HCT116 (cell line): ENCODE measurements around the gene MAGEB2. TPM values are rescaled to one million over a fixed set of nuclear protein-coding genes. Genes with fewer than 3 reads are reported as not detected.

Experiments
- ATAC-seq: fragments of 200-7000 bp; cut with Tn5 transposase; 2 replicates; pipeline ENCODE4 v1.9.1; 2020; ENCODE audit warnings: mild to moderate bottlenecking, moderate library complexity
- BruUV-seq: library from RNA; stranded (reverse); fragments of 400-500 nt; replicated peaks from 2 replicates; lab custom pipeline; 2021; lab: Mats Ljungman, UMichigan
- CTCF ChIA-PET: fragments of 300-600 bp; sonication (Branson Sonifier 250); formaldehyde crosslinking; loops from one replicate; lab custom pipeline; 2021; ENCODE audit warnings: antibody characterized with exemption; lab: Charles Lee
- POLR2A ChIA-PET: fragments of 300-600, 350-600 bp; sonication (Branson Sonifier 250); formaldehyde crosslinking; loops from one replicate; lab custom pipeline; 2021; ENCODE audit warnings: antibody characterized with exemption; lab: Charles Lee
- RAD21 ChIA-PET, 2 experiments: fragments of 300-600 bp; sonication (Branson Sonifier 250); formaldehyde crosslinking; loops; one replicate each; lab custom pipeline; 2023; ENCODE audit warnings: low total read pairs in 2 of 2; ENCODE audit not compliant: uncharacterized antibody in 2 of 2, unreplicated experiment in 2 of 2, low non-redundant PET in 1 of 2; lab: Charles Lee
- DNase-seq: peaks from one replicate; pipeline ENCODE4 v3.0.0-alpha.2; 2010; ENCODE audit warnings: low read depth, low spot score
- H2AFZ ChIP-seq: fragments of 200-600 bp; shearing (Covaris generic), sonication (generic); 2 replicates; pipeline ENCODE4 v1.6.1; 2017; ENCODE audit warnings: low read depth, mixed run types, mixed read lengths, antibody characterized with exemption, low read length; ENCODE audit not compliant: poor library complexity, severe bottlenecking
- H3K27ac ChIP-seq: 2 replicates; pipeline ENCODE4 v1.5.1; 2012; ENCODE audit warnings: low read depth, low read length
- H3K27me3 ChIP-seq: fragments of 200-600 bp; sonication (generic); 2 replicates; pipeline ENCODE4 v1.6.1; 2016; ENCODE audit warnings: mixed run types, low read length, mixed read lengths; ENCODE audit not compliant: insufficient read depth
- H3K36me3 ChIP-seq, 2 experiments: fragments of 200-500 bp in 1 of 2; fragments of 200-600 bp in 1 of 2; sonication (Bioruptor generic) in 1 of 2; sonication (generic) in 1 of 2; 2 replicates each; pipeline versions ENCODE4 v1.5.1 to v1.6.1; 2014 to 2016; ENCODE audit warnings: low read length in 2 of 2, inconsistent platforms in 1 of 2, mixed read lengths in 1 of 2, mixed run types in 1 of 2; ENCODE audit not compliant: insufficient read depth in 2 of 2, control insufficient read depth in 1 of 2
- H3K4me1 ChIP-seq, 2 experiments: fragments of 200-600 bp in 1 of 2; sonication (generic) in 1 of 2; 2 replicates each; pipeline versions ENCODE4 v1.5.1 to v1.6.1; 2012 to 2017; ENCODE audit warnings: low read length in 2 of 2, inconsistent platforms in 1 of 2, mild to moderate bottlenecking in 1 of 2, mixed read lengths in 1 of 2, mixed run types in 1 of 2, moderate library complexity in 1 of 2; ENCODE audit not compliant: insufficient read depth in 2 of 2, control insufficient read depth in 1 of 2
- H3K4me2 ChIP-seq: fragments of 200-600 bp; sonication (generic); 2 replicates; pipeline ENCODE4 v1.6.1; 2017; ENCODE audit warnings: mixed run types, low read length, mixed read lengths
- H3K4me3 ChIP-seq, 2 experiments: fragments of 200-600 bp in 1 of 2; sonication (generic) in 1 of 2; replicated peaks in 1 of 2; 2 replicates each; pipeline ENCODE4 v1.5.1; 2011 to 2016; ENCODE audit warnings: low read length in 2 of 2, control low read depth in 1 of 2, low read depth in 1 of 2, mild to moderate bottlenecking in 1 of 2, mixed read lengths in 1 of 2, mixed run types in 1 of 2
- H3K79me2 ChIP-seq: fragments of 200-600 bp; sonication (generic); 2 replicates; pipeline ENCODE4 v1.6.1; 2017; ENCODE audit warnings: mild to moderate bottlenecking, mixed run types, low read length, moderate library complexity, mixed read lengths; ENCODE audit not compliant: insufficient read depth
- H3K9ac ChIP-seq: fragments of 200-600 bp; sonication (generic); 2 replicates; pipeline ENCODE4 v1.6.1; 2016; ENCODE audit warnings: low read length, mixed read lengths
- H3K9me2 ChIP-seq: fragments of 200-600 bp; sonication (generic), shearing (Covaris generic); 2 replicates; pipeline ENCODE4 v1.6.1; 2017; ENCODE audit warnings: mixed run types, mild to moderate bottlenecking, moderate library complexity; ENCODE audit not compliant: insufficient read depth
- H3K9me3 ChIP-seq, 2 experiments: fragments of 200-500 bp in 1 of 2; fragments of 200-600 bp in 1 of 2; sonication (Bioruptor generic) in 1 of 2; sonication (generic) in 1 of 2; 2 replicates each; pipeline ENCODE4 v1.6.1; 2014 to 2017; ENCODE audit warnings: low read length in 2 of 2, mixed read lengths in 2 of 2, inconsistent platforms in 1 of 2, low read depth in 1 of 2, mild to moderate bottlenecking in 1 of 2, mixed run types in 1 of 2, moderate library complexity in 1 of 2; ENCODE audit not compliant: control insufficient read depth in 1 of 2, insufficient read depth in 1 of 2
- H4K20me1 ChIP-seq: fragments of 200-600 bp; sonication (generic), shearing (Covaris generic); 2 replicates; pipeline ENCODE4 v1.6.1; 2017; ENCODE audit warnings: mixed run types, mild to moderate bottlenecking, moderate library complexity; ENCODE audit not compliant: insufficient read depth
- ATF3 ChIP-seq: IDR thresholded peaks from 2 replicates; pipeline ENCODE4 v1.6.1; 2012
- CEBPB ChIP-seq: IDR thresholded peaks from 2 replicates; pipeline ENCODE4 v1.6.1; 2012; ENCODE audit warnings: low read depth
- CTCF ChIP-seq, 3 experiments: fragments of 200-600 bp in 1 of 3; sonication (generic) in 1 of 3; IDR thresholded peaks in 2 of 3; conservative IDR thresholded peaks in 1 of 3; 2 replicates each; pipeline ENCODE4 v1.5.1; 2012 to 2017; ENCODE audit warnings: low read depth in 2 of 3, low read length in 2 of 3, antibody characterized with exemption in 1 of 3, borderline replicate concordance in 1 of 3, control low read depth in 1 of 3, mild to moderate bottlenecking in 1 of 3, mixed read lengths in 1 of 3, mixed run types in 1 of 3, moderate library complexity in 1 of 3; ENCODE audit not compliant: insufficient read depth in 1 of 3
- EGR1 ChIP-seq: IDR thresholded peaks from 2 replicates; pipeline ENCODE4 v1.6.1; 2012; ENCODE audit warnings: low read depth
- ELF1 ChIP-seq: IDR thresholded peaks from 2 replicates; pipeline ENCODE4 v1.6.1; 2012; ENCODE audit warnings: low read depth, borderline replicate concordance
- EZH2 ChIP-seq: fragments of 200-600 bp; sonication (generic); IDR thresholded peaks from 2 replicates; pipeline ENCODE4 v1.6.1; 2017; ENCODE audit warnings: antibody characterized with exemption, mixed run types
- EZH2phosphoT487 ChIP-seq: fragments of 200-600 bp; IDR thresholded peaks from 2 replicates; pipeline ENCODE4 v1.6.1; 2018; ENCODE audit warnings: antibody characterized with exemption, borderline replicate concordance
- FOSL1 ChIP-seq: IDR thresholded peaks from 2 replicates; pipeline ENCODE4 v1.6.1; 2012; ENCODE audit warnings: low read depth
- JUND ChIP-seq: IDR thresholded peaks from 2 replicates; pipeline ENCODE4 v1.6.1; 2012
- MAX ChIP-seq: IDR thresholded peaks from 2 replicates; pipeline ENCODE4 v1.6.1; 2012
- POLR2A ChIP-seq: IDR thresholded peaks from 2 replicates; pipeline ENCODE4 v1.7.0; 2011; ENCODE audit warnings: borderline replicate concordance; ENCODE audit not compliant: insufficient read depth, insufficient read length; ENCODE audit errors: extremely low read depth
- POLR2AphosphoS5 ChIP-seq: IDR thresholded peaks from 2 replicates; pipeline ENCODE4 v1.6.1; 2011; ENCODE audit warnings: mild to moderate bottlenecking, low read depth, low read length, moderate library complexity
- RAD21 ChIP-seq: IDR thresholded peaks from 2 replicates; pipeline ENCODE4 v1.6.1; 2012; ENCODE audit warnings: low read depth, mild to moderate bottlenecking
- REST ChIP-seq: IDR thresholded peaks from 2 replicates; pipeline ENCODE4 v1.6.1; 2012; ENCODE audit warnings: low read depth
- SIN3A ChIP-seq: IDR thresholded peaks from 2 replicates; pipeline ENCODE4 v1.6.1; 2012; ENCODE audit warnings: low read depth
- SRF ChIP-seq: IDR thresholded peaks from 2 replicates; pipeline ENCODE4 v1.6.1; 2012; ENCODE audit warnings: low read depth
- YY1 ChIP-seq: IDR thresholded peaks from 2 replicates; pipeline ENCODE4 v1.6.1; 2011; ENCODE audit warnings: low read length, low read depth, moderate library complexity, mild to moderate bottlenecking; ENCODE audit not compliant: insufficient replicate concordance; ENCODE audit errors: extremely low read depth
- ZFX ChIP-seq: fragments of 450-650 bp; IDR thresholded peaks from 2 replicates; pipeline ENCODE4 v1.6.1; 2017
- ZNF274 ChIP-seq: fragments of 200-500 bp; sonication (Bioruptor generic); IDR thresholded peaks from 2 replicates; pipeline ENCODE4 v1.6.1; 2014; ENCODE audit warnings: mild to moderate bottlenecking, low read depth, low read length, inconsistent platforms
- intact Hi-C: fragments of 100-400 bp; cut with micrococcal nuclease; formaldehyde crosslinking; loops from 2 replicates; pipeline ENCODE4 v1.10.0; 2022
- total RNA-seq: library from RNA; stranded (reverse); gene quantifications from one replicate; pipeline ENCODE4 v1.2.1, GENCODE V29; 2021; ENCODE audit not compliant: unreplicated experiment

Gene MAGEB2
- total RNA-seq, 1 experiment from 2014 or later = 138 TPM

GRCh38 chrX:30183554-30183953 lies 31.8 kb upstream of the MAGEB2 start:
- Histone ChIP-seq H3K36me3 (no peaks in the 10 kb centered on the region), H3K4me1 (no peaks in the 10 kb centered on the region), H3K4me3 (no peak overlapping the region), H3K79me2 (no peaks in the 10 kb centered on the region), H3K27me3 (no peaks in the 10 kb centered on the region), H4K20me1 (no peaks in the 10 kb centered on the region), H3K9ac (no peak overlapping the region), H3K9me2 (no peaks in the 10 kb centered on the region), H3K9me3 (no peaks in the 10 kb centered on the region), H3K27ac (no peak overlapping the region), H2AFZ (no peak overlapping the region), H3K4me2 (no peak overlapping the region)
- POLR2A ChIA-PET = no interaction called here
- RAD21 ChIA-PET = no interaction called here
- no peak for ATAC-seq
- DNase-seq = no peak
- BruUV-seq = no TSS peak
- intact Hi-C loops = no loop called here
- no peak for TF ChIP-seq SRF
- TF ChIP-seq EGR1 = no peak
- no peak for TF ChIP-seq POLR2A
- no peak for TF ChIP-seq CTCF (IDR thresholded peaks at IDR 0.05 in 2 of 3, conservative IDR thresholded peaks at IDR 0.05 in 1 of 3; ENCODE audit: borderline replicate concordance in 1 of 3, insufficient read depth in 1 of 3, low read depth in 2 of 3, low read length in 2 of 3)
- no peak for TF ChIP-seq JUND
- no peak for TF ChIP-seq SIN3A
- no peak for TF ChIP-seq MAX
- TF ChIP-seq ELF1 = no peak
- no peak for TF ChIP-seq FOSL1
- TF ChIP-seq YY1 = no peak
- TF ChIP-seq ATF3 = no peak
- no peak for TF ChIP-seq RAD21
- no peak for TF ChIP-seq POLR2AphosphoS5
- TF ChIP-seq REST = no peak
- TF ChIP-seq ZNF274 = no peak
- TF ChIP-seq EZH2phosphoT487 = no peak
- no peak for TF ChIP-seq ZFX
- no peak for TF ChIP-seq CEBPB
- TF ChIP-seq EZH2 = no peak
- CTCF ChIA-PET = no interaction called here
